HG02798 (cell line): ENCODE data around the gene EIF4A3.

Source experiments
- ATAC-seq: cut with Tn5 transposase; IDR thresholded peaks from one replicate; pipeline ENCODE4 v1.9.1; 2021; ENCODE audit warnings: mild to moderate bottlenecking; ENCODE audit not compliant: unreplicated experiment, poor library complexity

Gene EIF4A3

DNA sequence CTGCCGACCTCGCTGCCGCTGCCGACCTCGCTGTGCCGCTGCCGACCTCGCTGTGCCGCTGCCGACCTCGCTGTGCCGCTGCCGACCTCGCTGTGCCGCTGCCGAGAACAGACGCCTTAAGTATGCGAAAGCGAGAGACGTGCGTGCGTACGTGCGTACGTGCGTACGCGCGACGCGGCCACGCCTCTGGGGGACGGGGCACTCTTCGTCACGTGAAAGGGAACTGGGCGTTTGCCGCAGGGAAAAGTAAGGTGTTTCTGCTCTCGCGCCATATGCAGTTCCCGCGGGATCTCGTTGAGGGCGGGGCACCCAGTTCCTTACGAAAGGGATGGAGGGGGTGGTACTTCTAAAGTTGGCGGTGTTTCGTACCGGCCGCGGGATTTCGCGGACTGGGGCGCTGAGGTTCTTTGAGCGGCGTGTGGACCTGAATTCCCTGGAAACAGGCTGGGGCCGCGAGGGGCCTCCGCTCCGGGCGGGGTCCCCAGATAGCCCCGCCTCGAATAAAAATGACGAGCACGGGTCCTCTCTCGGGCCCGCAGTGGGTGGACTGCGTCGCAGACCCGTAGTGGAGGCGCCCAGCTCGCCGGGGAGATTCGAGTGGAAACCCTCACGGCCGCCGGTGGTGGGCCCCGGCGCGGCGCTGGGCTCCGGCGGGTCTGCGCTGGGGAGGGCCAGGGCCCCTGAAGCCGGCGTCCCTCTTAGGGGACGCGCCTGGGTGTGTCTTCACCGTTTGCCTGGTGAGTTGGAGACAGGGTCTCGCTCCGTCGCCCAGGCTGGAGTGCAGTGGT, at the start of gene EIF4A3:
TSS of gene EIF4A3 (minus strand) at position 94 of the 788 bp plus-strand sequence. CDS start 167 bp downstream, outside the sequence.
- ATAC-seq, result peak; percentile 86

- ATAC-seq, result no peak
These were observed 49.7 kb upstream of the EIF4A3 start for GRCh38 chr17:80196652-80197051.

GRCh38 chr17:80195671-80196529, 49.0 kb upstream of the EIF4A3 start:
- no peak for ATAC-seq

DNA sequence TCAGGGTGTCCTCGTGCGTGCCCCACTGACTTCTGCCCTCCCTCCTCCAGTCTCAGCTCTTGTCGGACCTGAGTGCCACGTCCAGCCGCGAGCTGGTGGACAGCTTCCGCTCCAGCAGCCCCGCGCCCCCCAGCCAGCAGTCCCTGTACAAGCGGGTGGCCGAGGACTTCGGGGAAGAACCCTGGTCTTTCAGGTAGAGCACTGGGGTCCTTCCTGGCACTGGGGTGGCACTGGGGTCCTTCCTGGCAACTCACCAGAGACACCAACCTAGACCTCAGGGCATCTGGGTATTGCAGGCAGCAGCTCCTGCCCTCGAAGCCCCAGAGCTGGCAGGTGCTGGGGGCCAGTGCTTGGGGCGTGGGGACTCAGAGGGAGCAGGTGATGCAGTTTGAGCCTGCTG, 48.2 kb upstream of the EIF4A3 start:
- ATAC-seq, result no peak

DNA sequence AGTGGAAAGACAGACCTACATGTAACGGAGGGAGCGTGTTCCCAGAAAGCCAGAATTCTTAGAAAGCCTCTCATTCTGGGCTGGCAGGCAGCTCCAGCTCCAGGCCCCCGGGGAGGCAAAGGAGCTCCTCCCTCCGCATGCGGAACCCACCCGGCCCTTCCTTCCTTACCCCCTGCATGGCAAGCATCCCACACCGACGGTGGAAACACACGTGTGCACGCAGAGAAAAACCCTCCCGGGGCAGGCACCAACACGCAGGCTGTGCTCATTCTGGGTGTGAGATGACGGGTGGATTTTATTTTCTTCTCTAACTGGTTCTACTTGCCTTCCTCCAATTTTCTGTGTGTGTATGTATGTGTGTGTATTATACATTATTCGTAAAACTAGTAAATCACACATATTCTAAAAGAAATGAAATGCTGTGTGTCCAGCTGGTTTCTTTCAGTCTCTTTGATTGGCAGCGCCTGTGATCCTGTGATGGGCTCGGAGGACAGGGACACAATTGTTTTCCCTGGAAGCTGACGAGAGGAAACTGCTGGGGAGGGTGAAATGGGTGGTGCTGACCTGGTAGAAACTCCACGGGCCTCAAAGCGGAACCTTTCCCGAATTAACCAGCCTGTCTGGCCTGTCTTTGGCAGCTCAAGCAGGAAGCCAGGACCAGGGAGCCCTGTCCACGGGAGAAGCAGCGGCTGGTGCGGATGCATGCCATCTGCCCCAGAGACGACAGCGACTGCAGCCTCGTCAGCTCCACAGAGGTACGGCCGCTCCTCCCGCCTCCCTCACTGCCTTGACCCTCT, 45.1 kb upstream of the EIF4A3 start:
- ATAC-seq, result no peak

DNA sequence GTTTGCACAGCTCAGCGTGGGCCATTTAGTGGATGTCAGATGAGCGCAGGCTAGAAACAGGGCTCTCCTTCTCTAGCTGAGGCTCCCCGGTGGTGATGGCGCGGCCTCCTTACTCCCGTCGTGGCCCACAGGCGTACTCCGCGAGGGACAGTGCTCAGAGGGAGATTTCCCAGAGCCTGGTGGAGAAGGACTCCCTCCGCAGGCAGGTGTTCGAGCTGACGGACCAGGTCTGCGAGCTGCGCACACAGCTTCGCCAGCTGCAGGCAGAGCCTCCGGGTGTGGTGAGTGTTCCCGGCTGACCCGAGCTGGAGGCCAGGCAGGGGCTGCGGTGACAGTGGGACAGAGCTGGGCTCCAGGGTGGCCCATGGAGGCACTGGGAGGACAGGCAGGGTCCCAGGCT, 44.3 kb upstream of the EIF4A3 start:
- no peak for ATAC-seq

- no peak for ATAC-seq
These were observed 43.8 kb upstream of the EIF4A3 start for GRCh38 chr17:80190716-80191115.

DNA sequence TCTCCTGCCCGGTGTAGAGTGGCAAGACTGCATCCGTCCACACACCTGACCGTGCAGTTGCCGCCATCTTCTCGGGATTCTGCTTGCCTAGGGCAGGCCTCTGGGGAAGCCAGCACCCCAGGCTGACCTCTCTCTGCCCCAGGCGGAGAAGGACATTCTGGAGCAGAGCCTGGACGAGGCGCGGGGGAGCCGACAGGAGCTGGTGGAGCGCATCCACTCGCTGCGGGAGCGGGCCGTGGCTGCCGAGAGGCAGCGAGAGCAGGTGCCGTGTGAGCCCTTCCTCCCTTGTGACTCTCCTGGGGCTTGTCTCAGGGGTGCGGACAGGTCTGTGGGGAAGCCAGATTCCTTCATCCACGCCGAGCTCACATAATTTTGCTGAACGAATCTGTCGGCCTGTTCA, 42.7 kb upstream of the EIF4A3 start:
- no peak for ATAC-seq

GRCh38 chr17:80187515-80187941, 40.6 kb upstream of the EIF4A3 start:
- ATAC-seq, result no peak

GRCh38 chr17:80187090-80187489, 40.2 kb upstream of the EIF4A3 start:
- ATAC-seq, result no peak

GRCh38 chr17:80185968-80186367, 39.0 kb upstream of the EIF4A3 start:
- ATAC-seq, result no peak

DNA sequence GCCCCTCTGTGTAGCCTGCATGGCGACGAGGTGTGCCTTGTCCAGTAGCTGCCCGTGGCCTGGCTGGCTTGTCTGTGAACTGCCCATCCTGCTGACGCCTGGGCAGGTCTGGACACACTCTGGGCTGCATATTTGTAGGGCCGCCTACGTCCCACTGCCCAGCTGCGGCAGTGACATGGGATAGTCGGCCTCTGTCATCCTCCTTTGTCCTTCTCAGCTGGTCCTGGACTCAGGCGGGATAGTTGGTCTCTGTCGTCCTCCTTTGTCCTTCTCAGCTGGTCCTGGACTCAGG, 37.4 kb upstream of the EIF4A3 start:
- ATAC-seq, result no peak

DNA sequence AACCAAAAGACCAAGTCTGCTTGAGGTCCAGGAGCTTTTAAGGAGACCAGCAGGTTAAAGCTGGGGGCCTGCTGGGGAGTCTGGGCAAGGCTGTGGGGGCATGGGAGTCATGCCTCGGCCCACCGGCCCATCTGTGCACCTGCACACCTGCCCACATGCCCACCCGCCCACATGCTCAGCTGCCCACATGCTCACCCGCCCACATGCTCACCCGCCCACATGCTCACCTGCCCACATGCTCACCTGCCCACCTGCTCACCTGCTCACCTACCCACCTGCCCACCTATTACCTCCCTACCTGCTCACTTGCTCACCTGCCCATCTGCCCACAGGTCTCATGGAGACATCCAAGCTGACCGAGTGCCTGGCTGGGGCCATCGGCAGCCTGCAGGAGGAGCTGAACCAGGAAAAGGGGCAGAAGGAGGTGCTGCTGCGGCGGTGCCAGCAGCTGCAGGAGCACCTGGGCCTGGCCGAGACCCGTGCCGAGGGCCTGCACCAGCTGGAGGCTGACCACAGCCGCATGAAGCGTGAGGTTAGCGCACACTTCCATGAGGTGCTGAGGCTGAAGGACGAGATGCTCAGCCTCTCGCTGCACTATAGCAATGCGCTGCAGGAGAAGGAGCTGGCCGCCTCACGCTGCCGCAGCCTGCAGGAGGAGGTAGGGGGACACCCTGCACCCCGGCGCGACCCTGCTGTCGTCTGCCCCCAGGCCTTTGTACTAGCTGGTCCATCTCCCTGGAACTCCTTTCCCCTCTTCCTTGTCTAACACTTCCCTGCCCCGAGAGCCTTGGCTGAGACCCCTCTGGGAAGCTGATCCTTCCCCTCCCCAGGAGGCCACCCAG, 36.9 kb upstream of the EIF4A3 start:
- ATAC-seq, result no peak

DNA sequence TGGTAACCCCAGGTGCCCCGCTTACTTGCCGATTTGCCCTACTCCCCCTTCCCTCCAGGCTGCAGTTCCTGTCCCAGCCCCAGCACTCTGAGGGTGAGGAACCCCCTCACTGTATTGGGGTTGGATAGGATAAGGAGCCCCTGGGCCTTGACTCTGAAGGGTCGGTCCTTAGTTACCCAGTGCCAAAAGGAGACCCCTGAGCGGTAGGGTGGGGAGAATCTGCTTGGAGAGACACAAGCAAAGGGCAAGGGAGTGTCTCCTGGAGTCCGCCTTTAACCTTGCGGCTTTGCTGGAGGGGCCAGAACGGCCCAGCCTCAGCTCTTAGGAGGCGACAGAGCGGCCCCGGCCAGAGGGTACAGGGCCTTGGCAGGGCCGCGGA, 35.9 kb upstream of the EIF4A3 start:
- ATAC-seq, result no peak

DNA sequence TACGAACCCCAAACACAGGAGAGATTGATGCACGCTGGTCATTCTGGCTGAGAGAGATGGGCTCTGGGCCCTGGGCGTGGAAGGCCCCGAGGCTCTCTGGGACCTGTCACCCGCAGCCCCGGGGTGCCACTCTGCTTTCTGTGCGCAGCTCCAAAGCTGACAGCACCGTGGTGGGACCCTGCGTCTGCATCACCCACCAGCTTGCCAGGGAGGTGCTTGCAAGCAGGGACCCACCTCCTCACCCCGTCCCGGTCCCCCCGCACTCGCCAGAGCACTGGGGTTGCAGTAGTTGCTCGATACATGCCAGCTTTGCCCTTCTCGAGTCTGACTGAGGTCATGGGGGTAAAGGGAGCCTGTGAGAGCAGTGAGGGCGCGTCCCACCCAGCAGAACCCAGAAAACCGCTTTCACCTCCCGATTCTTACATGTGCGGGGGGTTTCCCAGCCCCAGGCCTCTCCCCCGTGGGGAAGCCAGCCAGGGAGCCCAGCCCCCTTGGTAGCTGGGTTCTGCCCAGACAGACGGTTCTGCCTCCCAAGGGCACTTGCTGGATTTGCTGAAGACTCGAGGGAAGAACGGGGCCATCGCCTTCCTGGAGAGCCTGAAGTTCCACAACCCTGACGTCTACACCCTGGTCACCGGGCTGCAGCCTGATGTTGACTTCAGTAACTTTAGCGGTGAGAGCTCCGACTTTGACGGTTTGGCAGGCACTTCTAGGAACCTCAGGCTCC, 35.4 kb upstream of the EIF4A3 start:
- ATAC-seq, result no peak

DNA sequence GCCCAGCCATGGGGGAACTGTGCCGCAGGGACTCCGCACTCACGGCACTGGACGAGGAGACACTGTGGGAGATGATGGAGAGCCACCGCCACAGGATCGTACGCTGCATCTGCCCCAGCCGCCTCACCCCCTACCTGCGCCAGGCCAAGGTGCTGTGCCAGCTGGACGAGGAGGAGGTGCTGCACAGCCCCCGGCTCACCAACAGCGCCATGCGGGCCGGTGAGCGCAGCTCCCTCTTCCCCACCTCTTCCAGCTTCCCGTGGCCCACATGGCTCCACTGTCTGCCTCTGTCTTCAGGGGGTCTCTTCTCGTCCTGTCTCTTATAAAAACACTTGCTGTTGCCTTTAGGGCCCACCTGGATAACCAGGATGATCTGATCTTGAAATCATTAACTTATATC, 34.5 kb upstream of the EIF4A3 start:
- ATAC-seq, result no peak

GRCh38 chr17:80180192-80180591, 33.3 kb upstream of the EIF4A3 start:
- ATAC-seq, result no peak

DNA sequence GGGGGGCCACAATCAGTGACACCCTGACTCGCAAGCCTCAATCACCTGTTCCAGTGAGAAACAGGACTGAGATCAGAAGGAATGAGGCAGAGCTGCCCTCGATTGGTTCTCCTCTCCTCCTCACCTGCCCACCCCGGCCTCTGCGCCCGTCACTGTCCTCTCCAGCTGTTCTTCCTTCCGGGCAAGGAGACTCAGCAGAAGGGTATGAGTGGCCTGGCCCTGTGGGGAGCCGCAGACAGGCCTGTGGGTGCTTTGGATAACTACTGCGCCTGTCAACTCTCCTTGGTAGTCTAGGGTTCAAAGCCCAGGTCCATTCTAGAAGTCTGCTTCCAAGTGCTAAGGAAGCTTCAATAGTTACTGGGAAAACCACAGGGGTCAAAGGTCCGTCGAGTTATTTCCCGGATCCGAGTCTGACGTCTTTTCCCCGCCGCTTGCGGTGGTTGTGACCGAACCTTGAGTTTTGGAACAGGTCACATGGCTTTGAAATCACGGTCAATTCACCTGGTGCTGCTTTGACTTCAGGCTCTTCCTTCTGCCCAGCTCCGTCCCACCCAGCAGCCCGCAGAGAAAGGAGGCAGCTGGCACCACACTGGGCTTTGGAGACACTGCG, 31.2 kb upstream of the EIF4A3 start:
- no peak for ATAC-seq

GRCh38 chr17:80176757-80177156, 29.8 kb upstream of the EIF4A3 start:
- ATAC-seq, result no peak
